GM12878 (cell line): ENCODE measurements around the gene DIS3L. TPM values are rescaled to one million over a fixed set of nuclear protein-coding genes. Genes with fewer than 3 reads are reported as not detected.

Experiments
- ATAC-seq: fragments of 200-7000 bp; cut with Tn5 transposase; 3 replicates; pipeline ENCODE4 v1.9.1; 2020; ENCODE audit warnings: mild to moderate bottlenecking, moderate library complexity
- BruUV-seq: library from RNA; stranded (reverse); fragments of 400-500 nt; replicated peaks from 2 replicates; lab custom pipeline; 2021; lab: Mats Ljungman, UMichigan
- CTCF ChIA-PET: fragments of 300-600 bp; sonication (Branson Sonifier 250); formaldehyde crosslinking; extraction: SDS; loops from one replicate; lab custom pipeline; 2021; ENCODE audit warnings: inconsistent platforms; lab: Yijun Ruan, JAX
- POLR2A ChIA-PET: fragments of 350-600 bp; formaldehyde crosslinking; extraction: SDS; loops from one replicate; lab custom pipeline; 2021; ENCODE audit warnings: inconsistent platforms; lab: Charles Lee
- RAD21 ChIA-PET: fragments of 300-600 bp; sonication (Branson Sonifier 250); formaldehyde crosslinking; loops from one replicate; lab custom pipeline; 2023; ENCODE audit warnings: antibody characterized with exemption; ENCODE audit not compliant: unreplicated experiment; lab: Charles Lee
- SMC1A ChIA-PET: fragments of 300-600 bp; sonication (Branson Sonifier 250); formaldehyde crosslinking; loops from one replicate; lab custom pipeline; 2023; ENCODE audit not compliant: unreplicated experiment, uncharacterized antibody; lab: Charles Lee
- DNase-seq: peaks from one replicate; pipeline ENCODE4 v3.0.0-alpha.2; 2011; ENCODE audit warnings: low read depth, low spot score
- FAIRE-seq: peaks from 3 replicates; lab custom pipeline; 2011; peaks lifted over from hg19 to GRCh38; lab: Jason Lieb, UNC
- H2AFZ ChIP-seq: 2 replicates; pipeline ENCODE4 v1.6.0; 2011; ENCODE audit warnings: low read depth, low read length, control low read depth; ENCODE audit not compliant: control insufficient read depth
- H3K27ac ChIP-seq: 2 replicates; pipeline ENCODE4 v1.5.1; 2011; ENCODE audit warnings: control low read depth; ENCODE audit not compliant: control insufficient read depth, insufficient read depth
- H3K27me3 ChIP-seq, 2 experiments: replicated peaks in 1 of 2; 2 replicates each; pipeline versions ENCODE4 v1.6.0 to v1.6.1; 2011; ENCODE audit warnings: low read length in 1 of 2; ENCODE audit not compliant: control insufficient read depth in 2 of 2, insufficient read depth in 2 of 2
- H3K36me3 ChIP-seq, 2 experiments: 2 replicates each; pipeline ENCODE4 v1.5.1; 2011; ENCODE audit warnings: low read length in 1 of 2; ENCODE audit not compliant: control insufficient read depth in 2 of 2, insufficient read depth in 2 of 2
- H3K4me1 ChIP-seq: 2 replicates; pipeline ENCODE4 v1.6.1; 2011; ENCODE audit warnings: mild to moderate bottlenecking, low read length, moderate library complexity, mixed read lengths; ENCODE audit not compliant: control insufficient read depth, insufficient read depth
- H3K4me2 ChIP-seq: 2 replicates; pipeline ENCODE4 v1.6.0; 2011; ENCODE audit warnings: control low read depth; ENCODE audit not compliant: control insufficient read depth, insufficient read depth
- H3K4me3 ChIP-seq: fragments of 200-600 bp; sonication (generic); 2 replicates; pipeline ENCODE4 v1.5.1; 2016
- H3K79me2 ChIP-seq: 2 replicates; pipeline ENCODE4 v1.6.0; 2011; ENCODE audit warnings: low read length; ENCODE audit not compliant: control insufficient read depth, insufficient read depth
- H3K9ac ChIP-seq: 2 replicates; pipeline ENCODE4 v1.8.0; 2011; ENCODE audit warnings: low read length, control low read depth, mixed read lengths; ENCODE audit not compliant: control insufficient read depth, insufficient read depth
- H3K9me3 ChIP-seq: replicated peaks from 3 replicates; pipeline ENCODE4 v1.5.1; 2011; ENCODE audit warnings: mild to moderate bottlenecking, low read length; ENCODE audit not compliant: control insufficient read depth, insufficient read depth
- H4K20me1 ChIP-seq: 2 replicates; pipeline ENCODE4 v1.6.0; 2011; ENCODE audit not compliant: control insufficient read depth, insufficient read depth
- BMI1 ChIP-seq: fragments of 450-650 bp; IDR thresholded peaks from 2 replicates; pipeline ENCODE4 v1.6.1; 2016; ENCODE audit warnings: mild to moderate bottlenecking, moderate library complexity, borderline replicate concordance
- CHD2 ChIP-seq: IDR thresholded peaks from 2 replicates; pipeline ENCODE4 v1.6.1; 2011; ENCODE audit warnings: low read depth, low read length, improper control_type of control experiment, borderline replicate concordance
- CREM ChIP-seq: IDR thresholded peaks from 2 replicates; pipeline ENCODE4 v1.6.1; 2014; ENCODE audit warnings: antibody characterized with exemption, low read depth
- E2F4 ChIP-seq: IDR thresholded peaks from 2 replicates; pipeline ENCODE4 v1.6.1; 2012; ENCODE audit warnings: low read depth, low read length, improper control_type of control experiment
- EZH2 ChIP-seq: IDR thresholded peaks from 2 replicates; pipeline ENCODE4 v1.6.1; 2012; ENCODE audit warnings: low read depth, mild to moderate bottlenecking, control low read depth, inconsistent platforms, low read length, borderline replicate concordance; ENCODE audit not compliant: control insufficient read depth
- FOS ChIP-seq: IDR thresholded peaks from 3 replicates; pipeline ENCODE4 v1.6.1; 2011; ENCODE audit warnings: borderline replicate concordance; ENCODE audit not compliant: insufficient read length; ENCODE audit errors: extremely low read depth
- MTA3 ChIP-seq: IDR thresholded peaks from 2 replicates; pipeline ENCODE4 v1.6.1; 2012; ENCODE audit warnings: low read length, inconsistent platforms, borderline replicate concordance
- NFXL1 ChIP-seq: fragments of 450-650 bp; IDR thresholded peaks from 2 replicates; pipeline ENCODE4 v1.6.1; 2017; ENCODE audit warnings: antibody characterized with exemption, mild to moderate bottlenecking, borderline replicate concordance
- PRDM15 ChIP-seq: fragments of 450-650 bp; formaldehyde crosslinking; IDR thresholded peaks from 2 replicates; pipeline ENCODE4 v1.4.0; 2020; ENCODE audit warnings: mild to moderate bottlenecking, moderate library complexity
- SIN3A ChIP-seq: IDR thresholded peaks from 2 replicates; pipeline ENCODE4 v1.6.1; 2012; ENCODE audit warnings: low read depth, low read length, improper control_type of control experiment
- USF2 ChIP-seq: IDR thresholded peaks from 2 replicates; pipeline ENCODE4 v1.6.1; 2011; ENCODE audit warnings: low read depth, low read length, improper control_type of control experiment, borderline replicate concordance
- ZBTB33 ChIP-seq: fragments of 450-650 bp; IDR thresholded peaks from 2 replicates; pipeline ENCODE4 v1.6.1; 2017; ENCODE audit warnings: mild to moderate bottlenecking
- ZNF207 ChIP-seq: fragments of 450-650 bp; IDR thresholded peaks from 2 replicates; pipeline ENCODE4 v1.6.1; 2014; ENCODE audit warnings: antibody characterized with exemption, mild to moderate bottlenecking, borderline replicate concordance
- WGBS: methylation state at CpG from one replicate; pipeline ENCODE4 v1.1.6; 2016; ENCODE audit warnings: low lambda C conversion rate; ENCODE audit not compliant: insufficient replicate concordance, insufficient coverage; ENCODE audit errors: missing lambda C conversion rate; 5-methylcytosine and 5-hydroxymethylcytosine counted together
- in situ Hi-C: fragments of 300-500 bp; cut with MboI; formaldehyde crosslinking; loops from 9 replicates; pipeline ENCODE4 v1.14.3; 2018; ENCODE audit warnings: mixed read lengths
- intact Hi-C: fragments of 100-400 bp; cut with micrococcal nuclease; formaldehyde crosslinking; loops from one replicate; pipeline ENCODE4 v1.14.2; 2022; ENCODE audit not compliant: unreplicated experiment
- polyA plus RNA-seq, 11 experiments: library from polyadenylated mRNA; depleted of rRNA in 4 of 11; unstranded in 6 of 11; stranded (reverse) in 5 of 11; fragments of >200 nt; fragmentation: Nextera tagmentation in 4 of 11; fragmentation: Illumina TruSeq in 1 of 11; extraction: Ambion mirVana in 4 of 11; extraction: Trizol in 1 of 11; gene quantifications; 1 replicate in 1 of 11; 2 replicates in 10 of 11; pipeline versions ENCODE4 v1.2.1 to v1.2.3, GENCODE V29; 2011 to 2016; ENCODE audit warnings: inconsistent platforms in 2 of 11, missing spikeins in 2 of 11, low read depth in 1 of 11
- total RNA-seq, 4 experiments: library from RNA; depleted of rRNA in 3 of 4; stranded (reverse); fragments of >200 nt in 3 of 4; fragmentation: Illumina TruSeq in 1 of 4; extraction: Trizol in 1 of 4; gene quantifications; 2 replicates each; pipeline versions ENCODE4 v1.2.1 to v1.2.3, GENCODE V29; 2013 to 2021

The DIS3L gene
- total and polyA plus RNA-seq, 10 of the 15 experiments (the other 5 are each of a cell fraction or from before 2014, with no cell fraction given): 7.6 to 33.7 (median 25.5) TPM

- peak within 1 kb of the TSS; percentile 65 for H2AFZ ChIP-seq
- WGBS: 2% methylated on average over 51 of the region's 51 CpGs
- no peaks in the 10 kb centered on the region for H3K9me3 ChIP-seq
- peak within 1 kb of the TSS; percentile 82 for H3K9ac ChIP-seq
- FAIRE-seq: peak; percentile 88
- peak; percentile 96 for ATAC-seq
- H3K4me1 ChIP-seq: peaks cover 8% of the 10 kb centered on the region
- CTCF ChIA-PET: interaction anchor here (0.7 to 3.8 kb wide), 5 partner anchors 31 to 534 kb away, joined by 3 to 22 read pairs (median 4); partner anchors contain the start of gene MAP2K1
- intact Hi-C loops (loop anchor here (1.0 kb wide), 2 partner anchors 30 to 141 kb away; partner anchors contain the start of genes MAP2K1 and SNAPC5), in situ Hi-C loops (loop anchor here (5.0 kb wide), 1 partner anchor 146 kb away; the partner anchor contains the start of gene RPL4)
- POLR2A ChIA-PET: interaction anchor here (0.6 to 1.2 kb wide), 9 partner anchors 13 to 256 kb away, joined by 3 to 8 read pairs (median 3); no protein-coding TSS in a partner anchor
- H3K27me3 ChIP-seq: no peaks in the 10 kb centered on the region
- peak within 1 kb of the TSS; percentile 99 for H3K4me3 ChIP-seq
- H3K27ac ChIP-seq: peak within 1 kb of the TSS; percentile 76
- H3K36me3 ChIP-seq: peaks cover 0 to 6% of the 10 kb centered on the region in 2 experiments; a peak in 1 of 4 replicates
- peak; percentile 87 for DNase-seq
- BruUV-seq: no TSS peak
- SMC1A ChIA-PET: interaction anchor here (0.6 to 1.2 kb wide), 5 partner anchors 29 to 69 kb away, joined by 3 to 5 read pairs (median 3); no protein-coding TSS in a partner anchor
- H3K4me2 ChIP-seq: peak within 1 kb of the TSS; percentile 48
- no peaks in the 10 kb centered on the region for H4K20me1 ChIP-seq
- RAD21 ChIA-PET: interaction anchor here (0.6 to 0.9 kb wide), 3 partner anchors 32 to 46 kb away, joined by 3 to 4 read pairs (median 3); no protein-coding TSS in a partner anchor
- peaks cover 21% of the 10 kb centered on the region for H3K79me2 ChIP-seq
- peak; percentile 46; the same call in 1 of the 2 replicates for TF ChIP-seq ZBTB33
- no peak for TF ChIP-seq FOS
- TF ChIP-seq PRDM15: no peak
- TF ChIP-seq MTA3: no peak
- TF ChIP-seq ZNF207: 0 out of 2 replicates have a peak, but pooled peaks have one; percentile 51
- no peak for TF ChIP-seq USF2
- no peak for TF ChIP-seq BMI1
- peak; percentile 91 for TF ChIP-seq CREM
- peak; percentile 85; the same call in 1 of the 2 replicates for TF ChIP-seq SIN3A
- peak; percentile 85 for TF ChIP-seq E2F4
- peak; percentile 100 for TF ChIP-seq CHD2
- no peak for TF ChIP-seq EZH2
- TF ChIP-seq NFXL1: no peak
Observed at GRCh38 chr15:66356359-66357236, 63.2 kb downstream of the DIS3L start, which contains the start of gene TIPIN. Gene TIPIN, minus strand, starts transcription at chr15:66356685. Its CDS starts 3,738 bp downstream, at chr15:66352947.
